HL-60 (cell line): Measurements from ENCODE around the gene ESPL1.

Experiments
- CTCF ChIP-seq: IDR thresholded peaks from one replicate; pipeline ENCODE4 v1.5.1; 2011; ENCODE audit warnings: low read length, control low read depth, inconsistent platforms; ENCODE audit not compliant: insufficient read depth
- GABPA ChIP-seq: IDR thresholded peaks from 2 replicates; pipeline ENCODE4 v1.6.1; 2012; ENCODE audit warnings: low read depth
- POLR2AphosphoS5 ChIP-seq: IDR thresholded peaks from 2 replicates; pipeline ENCODE4 v1.6.1; 2012; ENCODE audit warnings: low read depth
- REST ChIP-seq: IDR thresholded peaks from 2 replicates; pipeline ENCODE4 v1.6.1; 2012; ENCODE audit warnings: low read depth; ENCODE audit not compliant: insufficient replicate concordance
- SPI1 ChIP-seq: IDR thresholded peaks from 2 replicates; pipeline ENCODE4 v1.6.1; 2012; ENCODE audit warnings: low read depth, mild to moderate bottlenecking, borderline replicate concordance

- no peak for TF ChIP-seq CTCF
- peak; percentile 91 for TF ChIP-seq POLR2AphosphoS5
- TF ChIP-seq REST: no peak
- TF ChIP-seq GABPA: peak; percentile 96
- TF ChIP-seq SPI1: peak; percentile 86
Observed at GRCh38 chr12:53299454-53300180, 31.5 kb downstream of the ESPL1 start, which contains the start of gene MYG1.
